ENCODE data around the gene CYP2W1.

- TF ChIP-seq CTCF (optimal IDR thresholded peaks at IDR 0.05 in 1 of 3, IDR thresholded peaks at IDR 0.05 in 1 of 3, conservative IDR thresholded peaks at IDR 0.05 in 1 of 3; ENCODE audit: extremely low read depth in 1 of 3, insufficient read depth in 2 of 3, low read length in 3 of 3) (no peak), EZH2 (IDR thresholded peaks at IDR 0.05; ENCODE audit: low read length) (no peak)
Measured at GRCh38 chr7:995571-995970, 12.6 kb downstream of the CYP2W1 start.
